ENCODE data around the gene CALCA.

GRCh38 chr11:14975252-14975587 is 3.1 kb upstream of the CALCA start:
- TF ChIP-seq CTCF (conservative IDR thresholded peaks at IDR 0.05; ENCODE audit: low read depth, low read length), result no peak
- no peak for TF ChIP-seq MXI1 (IDR thresholded peaks at IDR 0.05; ENCODE audit: borderline replicate concordance, low read depth, low read length)
- no peak for TF ChIP-seq POLR2A (IDR thresholded peaks at IDR 0.05; ENCODE audit: low read depth, low read length)
- no peak for TF ChIP-seq CEBPB (IDR thresholded peaks at IDR 0.05; ENCODE audit: low read depth, low read length)
- TF ChIP-seq NFE2L2 (IDR thresholded peaks at IDR 0.05; ENCODE audit: low read depth, low read length), result no peak
- TF ChIP-seq USF2 (IDR thresholded peaks at IDR 0.05; ENCODE audit: low read depth, low read length), result no peak
